ENCODE results near the gene THOC2.

- TF ChIP-seq, protein P1, sequence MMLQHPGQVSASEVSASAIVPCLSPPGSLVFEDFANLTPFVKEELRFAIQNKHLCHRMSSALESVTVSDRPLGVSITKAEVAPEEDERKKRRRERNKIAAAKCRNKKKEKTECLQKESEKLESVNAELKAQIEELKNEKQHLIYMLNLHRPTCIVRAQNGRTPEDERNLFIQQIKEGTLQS (IDR thresholded peaks at IDR 0.05; ENCODE audit: insufficient read depth, low read depth, low read length): no peak
- TF ChIP-seq POLR2A (IDR thresholded peaks at IDR 0.05; ENCODE audit: control extremely low read depth in 1 of 2, low read depth in 2 of 2, low read length in 2 of 2) (no peak), MAX (IDR thresholded peaks at IDR 0.05) (no peak), CEBPB (IDR thresholded peaks at IDR 0.05; ENCODE audit: low read depth, low read length) (no peak), CTCF (IDR thresholded peaks at IDR 0.05; ENCODE audit: control extremely low read depth in 1 of 3, insufficient read depth in 1 of 3, low read depth in 1 of 3, low read length in 3 of 3) (no peak), EZH2 (IDR thresholded peaks at IDR 0.05; ENCODE audit: low read depth, low read length, severe bottlenecking) (no peak), SIN3A (conservative IDR thresholded peaks at IDR 0.05 in 1 of 2, IDR thresholded peaks at IDR 0.05 in 1 of 2; ENCODE audit: low read depth in 1 of 2, low read length in 2 of 2) (no peak), PHF8 (conservative IDR thresholded peaks at IDR 0.05; ENCODE audit: low read depth, low read length) (no peak), RAD21 (IDR thresholded peaks at IDR 0.05 in 1 of 2, conservative IDR thresholded peaks at IDR 0.05 in 1 of 2; ENCODE audit: low read depth in 2 of 2, low read length in 2 of 2) (no peak), BRCA1 (IDR thresholded peaks at IDR 0.05; ENCODE audit: low read depth, low read length) (no peak), FOSL1 (IDR thresholded peaks at IDR 0.05; ENCODE audit: insufficient read depth, low read depth, low read length) (no peak)
- TF ChIP-seq, protein P2, sequence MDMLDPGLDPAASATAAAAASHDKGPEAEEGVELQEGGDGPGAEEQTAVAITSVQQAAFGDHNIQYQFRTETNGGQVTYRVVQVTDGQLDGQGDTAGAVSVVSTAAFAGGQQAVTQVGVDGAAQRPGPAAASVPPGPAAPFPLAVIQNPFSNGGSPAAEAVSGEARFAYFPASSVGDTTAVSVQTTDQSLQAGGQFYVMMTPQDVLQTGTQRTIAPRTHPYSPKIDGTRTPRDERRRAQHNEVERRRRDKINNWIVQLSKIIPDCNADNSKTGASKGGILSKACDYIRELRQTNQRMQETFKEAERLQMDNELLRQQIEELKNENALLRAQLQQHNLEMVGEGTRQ (IDR thresholded peaks at IDR 0.05; ENCODE audit: low read length): no peak
Measured at GRCh38 chrX:123685232-123685631, 47.6 kb downstream of the THOC2 start.
